Measurements from ENCODE around the gene URI1. TPM values are rescaled to one million over a fixed set of nuclear protein-coding genes. Genes with fewer than 3 reads are reported as not detected.

URI1 gene
- total RNA-seq, 2 donors from 2014 or later = 63.6 to 74.6 TPM

DNA sequence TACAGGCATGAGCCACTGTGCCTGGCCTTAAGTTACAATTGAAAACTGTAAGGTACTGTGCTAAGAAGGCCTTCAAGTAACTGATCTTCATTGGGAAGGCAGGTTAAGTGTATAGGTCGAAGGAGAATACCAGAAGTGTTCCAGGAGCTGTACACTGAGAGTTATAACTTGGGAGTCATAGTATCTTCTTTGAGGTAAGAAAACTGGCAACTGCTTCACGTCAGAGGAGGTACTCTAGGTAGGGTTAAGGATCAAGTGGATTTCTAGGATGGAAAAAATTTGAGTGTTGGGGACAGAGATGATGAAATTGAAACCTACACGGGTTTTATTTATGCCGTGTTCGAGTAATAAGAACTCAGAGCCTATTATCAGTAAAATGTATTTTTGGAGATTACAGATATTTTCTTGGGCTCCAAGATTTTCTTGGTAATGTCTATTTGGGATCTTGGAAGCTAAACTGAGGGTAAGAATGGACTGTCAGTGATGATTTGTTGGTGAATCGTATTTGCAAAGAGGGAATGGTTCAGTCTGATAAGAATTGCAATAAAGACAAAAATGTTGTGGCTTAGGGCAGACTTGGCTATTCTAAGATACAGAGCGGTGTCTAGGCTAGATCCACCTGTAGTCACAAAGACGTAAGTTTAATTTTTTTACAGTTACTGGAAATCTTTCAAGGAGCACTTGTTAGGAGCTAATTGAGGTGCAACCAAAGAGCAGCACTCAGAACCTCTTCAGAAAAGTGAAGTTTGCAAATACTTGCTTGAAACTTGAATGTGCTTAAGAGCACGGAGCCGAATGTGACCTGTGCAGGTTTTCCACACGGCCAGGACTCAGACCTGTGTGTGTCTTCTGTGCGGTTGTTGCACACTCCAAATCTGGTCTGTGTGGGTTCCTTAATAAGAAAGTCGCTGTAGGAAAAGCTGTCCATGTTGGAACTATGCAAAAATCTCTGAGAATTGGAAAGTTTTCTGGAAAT is 102.5 kb downstream of the URI1 start:
- Mint-ChIP-seq H3K4me1 (ENCODE audit: low read depth) (peaks cover 14% of the 10 kb centered on the region), H3K9me3 (peaks cover 2 to 5% of the 10 kb centered on the region in 2 donors), H3K4me3 (no peak overlapping the region), H3K27ac (no peak overlapping the region), H3K36me3 (ENCODE audit: insufficient read depth in 2 of 2) (peaks cover 4 to 7% of the 10 kb centered on the region in 2 donors), H3K27me3 (ENCODE audit: low read depth) (no peaks in the 10 kb centered on the region)
- ATAC-seq (replicated peaks in 1 of 2) (no peak), DNase-seq (no peak)

DNA sequence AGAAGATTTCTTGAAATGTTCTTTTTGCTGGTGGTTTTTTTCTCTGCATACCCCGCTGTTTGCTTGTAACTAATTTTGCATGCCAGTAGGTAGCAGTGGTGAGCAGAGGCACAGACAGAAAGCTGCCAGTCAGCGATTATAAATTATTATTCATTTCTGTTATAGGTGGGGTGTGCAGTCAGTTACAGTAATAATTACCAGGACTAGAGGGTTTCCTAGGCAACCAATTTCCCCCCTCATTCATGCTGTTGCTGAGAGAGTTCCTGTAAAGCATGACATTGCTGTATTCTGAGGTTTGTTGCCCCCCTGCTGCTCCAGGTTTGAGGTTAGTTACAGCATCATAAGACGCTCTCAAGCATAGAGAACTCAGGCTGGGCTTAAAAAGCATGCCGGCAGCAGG is 104.5 kb downstream of the URI1 start:
- H3K27ac Mint-ChIP-seq = no peak overlapping the region
- H3K27me3 Mint-ChIP-seq (ENCODE audit: low read depth) = no peaks in the 10 kb centered on the region
- DNase-seq (no peak), ATAC-seq (replicated peaks in 1 of 2) (peak; percentile 15 to 53)
- peaks cover 0 to 2% of the 10 kb centered on the region in 2 donors for H3K36me3 Mint-ChIP-seq (ENCODE audit: insufficient read depth in 2 of 2)
- H3K4me1 Mint-ChIP-seq (ENCODE audit: low read depth) = peaks cover 14% of the 10 kb centered on the region
- peaks cover 0 to 2% of the 10 kb centered on the region in 2 donors for H3K9me3 Mint-ChIP-seq
- H3K4me3 Mint-ChIP-seq = no peak overlapping the region

DNA sequence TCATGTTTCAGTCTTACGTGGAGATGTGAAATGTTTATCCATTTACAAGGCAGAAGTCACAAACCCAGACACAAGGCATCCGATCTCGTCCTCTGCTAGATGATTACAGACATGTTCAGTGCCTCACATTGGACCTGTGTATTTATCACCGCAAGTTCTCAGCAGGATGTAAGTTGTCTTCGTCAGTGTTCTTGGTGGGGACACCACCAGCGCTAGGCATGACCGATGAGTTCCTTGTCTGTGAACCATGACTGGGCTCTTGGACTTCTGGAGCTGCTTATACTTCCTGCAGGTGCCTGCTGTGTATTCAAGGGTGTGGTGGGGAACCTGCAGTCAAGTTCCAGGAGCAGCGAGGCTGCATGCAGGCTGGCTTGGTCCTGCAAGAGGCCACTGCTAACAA is 105.4 kb downstream of the URI1 start:
- Mint-ChIP-seq H3K4me3 (no peak overlapping the region), H3K27me3 (ENCODE audit: low read depth) (no peaks in the 10 kb centered on the region), H3K4me1 (ENCODE audit: low read depth) (peaks cover 14% of the 10 kb centered on the region), H3K27ac (no peak overlapping the region), H3K36me3 (ENCODE audit: insufficient read depth in 2 of 2) (peaks cover 0 to 2% of the 10 kb centered on the region in 2 donors), H3K9me3 (no peaks in the 10 kb centered on the region)
- DNase-seq (no peak), ATAC-seq (replicated peaks in 1 of 2) (no peak)

DNA sequence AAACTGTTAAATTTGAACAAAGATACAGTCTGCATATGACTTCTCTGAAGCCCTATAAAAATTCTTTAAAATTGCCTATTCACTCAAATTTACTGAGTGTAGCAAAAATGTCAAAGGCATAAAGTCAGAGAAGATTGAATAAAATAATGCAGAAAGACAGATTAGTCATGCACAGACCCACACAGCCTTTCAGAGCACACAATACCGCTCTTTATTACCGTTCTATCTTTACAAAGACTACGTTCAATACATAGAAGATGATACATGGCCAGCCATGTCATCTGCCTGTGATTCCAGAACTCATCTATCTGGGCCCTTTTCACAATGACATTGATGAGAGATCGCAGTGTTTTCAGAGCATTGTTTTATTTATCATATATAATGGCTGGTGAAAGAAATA is 107.2 kb downstream of the URI1 start:
- H3K27ac Mint-ChIP-seq = no peak overlapping the region
- H3K9me3 Mint-ChIP-seq = no peaks in the 10 kb centered on the region
- no peaks in the 10 kb centered on the region for H3K36me3 Mint-ChIP-seq (ENCODE audit: insufficient read depth in 2 of 2)
- H3K27me3 Mint-ChIP-seq (ENCODE audit: low read depth) = no peaks in the 10 kb centered on the region
- DNase-seq (no peak), ATAC-seq (replicated peaks in 1 of 2) (no peak)
- H3K4me1 Mint-ChIP-seq (ENCODE audit: low read depth) = peaks cover 14% of the 10 kb centered on the region
- H3K4me3 Mint-ChIP-seq = no peak overlapping the region

DNA sequence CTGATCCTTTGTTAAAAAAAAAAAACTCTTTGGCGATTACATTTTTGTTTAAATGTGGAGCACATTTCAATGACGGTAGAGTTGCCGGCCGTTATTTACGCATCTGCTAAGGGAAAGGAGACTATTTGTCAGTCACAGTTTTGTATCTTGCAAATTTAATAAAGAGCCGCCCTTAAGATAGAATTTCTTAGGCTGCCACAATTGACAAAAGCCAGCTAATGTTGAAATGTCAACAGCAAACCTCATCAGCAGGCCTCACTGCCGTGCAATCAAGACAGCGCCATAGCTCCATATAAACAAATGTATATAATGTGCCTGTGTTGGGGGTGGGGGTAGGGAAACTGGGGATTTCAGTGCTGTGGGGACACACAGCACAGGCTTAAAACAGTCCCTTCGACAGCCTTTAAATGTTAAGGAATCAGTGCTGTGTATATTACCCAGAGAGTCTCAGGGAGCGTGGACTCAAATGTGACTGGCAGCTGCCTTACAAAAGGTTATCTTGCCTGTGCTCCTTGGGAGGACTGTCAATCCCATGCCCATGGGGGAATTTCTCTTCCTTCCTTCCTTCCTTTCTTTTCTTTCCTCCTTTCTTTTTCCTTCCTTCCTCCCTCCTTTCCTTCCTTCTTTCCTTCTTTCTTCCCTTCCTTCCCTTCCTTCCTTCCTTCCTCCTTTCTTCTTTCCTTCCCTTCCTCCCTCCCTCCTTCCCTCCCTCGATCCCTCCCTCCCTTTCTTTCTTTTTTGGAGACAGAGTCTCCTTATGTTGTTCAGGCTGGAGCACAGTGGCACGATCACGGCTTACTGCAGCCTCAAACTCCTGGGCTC is 108.0 kb downstream of the URI1 start:
- Mint-ChIP-seq H3K27ac (no peak overlapping the region), H3K4me1 (ENCODE audit: low read depth) (peaks cover 14% of the 10 kb centered on the region), H3K27me3 (ENCODE audit: low read depth) (no peaks in the 10 kb centered on the region), H3K4me3 (no peak overlapping the region), H3K36me3 (ENCODE audit: insufficient read depth in 2 of 2) (no peaks in the 10 kb centered on the region), H3K9me3 (no peaks in the 10 kb centered on the region)
- ATAC-seq (replicated peaks in 1 of 2) (no peak), DNase-seq (no peak)

DNA sequence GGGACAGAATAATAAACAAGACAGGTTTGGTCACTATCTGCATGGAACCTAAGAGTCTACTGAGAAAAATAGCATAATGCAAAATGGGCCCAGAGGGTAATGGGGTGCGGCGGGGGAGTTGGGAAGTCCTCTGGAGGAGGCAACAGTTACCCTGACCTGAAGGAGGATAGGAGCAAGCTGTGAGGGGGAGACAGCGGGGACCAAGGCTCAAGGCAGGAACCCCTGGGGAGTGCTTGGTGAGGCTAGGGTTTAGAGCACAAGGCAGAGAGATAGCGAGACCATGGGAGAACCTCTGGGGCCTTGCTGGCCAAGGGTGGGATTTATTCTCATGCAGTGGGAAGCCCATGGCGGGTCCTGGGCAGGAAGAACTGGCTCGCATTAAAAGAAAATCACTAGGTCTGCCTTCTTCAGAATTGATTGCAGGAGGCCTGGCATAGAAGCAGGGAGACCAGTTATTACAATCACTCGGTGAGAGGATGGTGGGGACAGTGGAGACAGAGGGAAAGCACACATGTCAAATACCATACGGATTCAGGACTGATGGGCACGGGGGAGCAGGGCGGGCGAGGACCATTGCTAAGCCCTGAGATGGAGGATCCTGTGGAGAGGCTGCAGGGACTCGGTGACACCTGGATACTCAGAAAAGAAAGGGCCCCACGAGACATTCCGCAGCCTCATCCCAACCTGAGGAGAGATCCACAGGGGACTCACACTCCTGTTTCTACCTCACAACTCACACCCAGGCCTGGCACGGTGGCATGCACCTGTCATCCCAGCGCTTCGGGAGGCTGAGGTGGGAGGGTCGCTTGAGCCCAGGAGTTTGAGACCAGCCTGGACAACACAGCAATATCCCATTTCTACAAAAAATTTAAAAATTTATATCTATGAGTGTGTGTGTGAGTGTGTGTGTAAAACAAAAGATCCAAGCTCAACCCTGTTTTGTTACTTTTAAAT is 110.4 kb downstream of the URI1 start:
- H3K27ac Mint-ChIP-seq = no peak overlapping the region
- H3K4me3 Mint-ChIP-seq = no peak overlapping the region
- no peaks in the 10 kb centered on the region for H3K36me3 Mint-ChIP-seq (ENCODE audit: insufficient read depth in 2 of 2)
- no peaks in the 10 kb centered on the region for H3K27me3 Mint-ChIP-seq (ENCODE audit: low read depth)
- peak; percentile 17 to 21 for ATAC-seq (replicated peaks in 1 of 2)
- H3K9me3 Mint-ChIP-seq = no peaks in the 10 kb centered on the region
- no peak for DNase-seq
- H3K4me1 Mint-ChIP-seq (ENCODE audit: low read depth) = peaks cover under 1% of the 10 kb centered on the region

DNA sequence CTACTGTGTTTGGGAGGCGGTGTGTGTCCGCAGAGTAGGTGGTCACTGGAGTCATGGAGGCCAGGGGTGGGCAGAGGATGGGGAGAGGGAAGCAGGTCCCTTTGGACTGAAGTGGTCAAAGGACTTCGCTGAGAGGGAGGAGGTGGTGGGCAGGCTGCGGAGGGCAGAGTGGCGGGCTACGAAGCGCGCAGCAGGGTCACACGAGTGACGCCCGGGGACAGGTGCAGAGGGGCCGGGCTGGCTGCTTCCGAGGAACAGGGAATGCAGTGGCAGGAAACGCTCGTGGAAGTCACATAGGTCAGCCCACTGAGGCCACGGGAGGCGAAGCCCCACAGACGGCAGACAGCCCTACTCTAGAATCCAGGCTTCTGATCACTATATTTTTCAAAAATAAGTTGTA is 111.5 kb downstream of the URI1 start:
- no peak overlapping the region for H3K4me3 Mint-ChIP-seq
- DNase-seq (no peak), ATAC-seq (replicated peaks in 1 of 2) (no peak)
- H3K27ac Mint-ChIP-seq = no peak overlapping the region
- peaks cover 0 to 1% of the 10 kb centered on the region in 2 donors for H3K9me3 Mint-ChIP-seq
- H3K4me1 Mint-ChIP-seq (ENCODE audit: low read depth) = no peaks in the 10 kb centered on the region
- H3K36me3 Mint-ChIP-seq (ENCODE audit: insufficient read depth in 2 of 2) = no peaks in the 10 kb centered on the region
- no peaks in the 10 kb centered on the region for H3K27me3 Mint-ChIP-seq (ENCODE audit: low read depth)

DNA sequence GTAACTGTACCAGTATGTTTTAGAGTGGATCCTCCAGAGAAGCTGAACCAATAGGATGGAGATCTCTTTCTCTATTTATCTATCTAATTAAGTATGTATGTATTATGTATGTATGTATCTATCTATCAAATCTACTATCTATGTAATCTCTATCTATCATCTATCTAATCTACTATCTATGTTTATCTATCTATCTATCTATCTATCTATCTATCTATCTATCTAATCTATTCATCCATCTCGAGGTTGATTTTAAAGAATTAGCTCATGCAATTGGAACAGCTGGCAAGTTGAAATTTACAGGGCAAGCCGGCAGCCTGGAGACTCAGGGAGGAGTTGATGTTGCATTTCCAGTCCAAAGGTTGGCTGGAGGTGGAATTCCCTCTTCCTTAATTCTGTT is 112.2 kb downstream of the URI1 start:
- H3K4me3 Mint-ChIP-seq = no peak overlapping the region
- no peaks in the 10 kb centered on the region for H3K27me3 Mint-ChIP-seq (ENCODE audit: low read depth)
- H3K4me1 Mint-ChIP-seq (ENCODE audit: low read depth) = no peaks in the 10 kb centered on the region
- no peak for ATAC-seq (replicated peaks in 1 of 2)
- no peaks in the 10 kb centered on the region for H3K36me3 Mint-ChIP-seq (ENCODE audit: insufficient read depth in 2 of 2)
- DNase-seq = no peak
- H3K9me3 Mint-ChIP-seq = peaks cover 0 to 1% of the 10 kb centered on the region in 2 donors
- no peak overlapping the region for H3K27ac Mint-ChIP-seq

DNA sequence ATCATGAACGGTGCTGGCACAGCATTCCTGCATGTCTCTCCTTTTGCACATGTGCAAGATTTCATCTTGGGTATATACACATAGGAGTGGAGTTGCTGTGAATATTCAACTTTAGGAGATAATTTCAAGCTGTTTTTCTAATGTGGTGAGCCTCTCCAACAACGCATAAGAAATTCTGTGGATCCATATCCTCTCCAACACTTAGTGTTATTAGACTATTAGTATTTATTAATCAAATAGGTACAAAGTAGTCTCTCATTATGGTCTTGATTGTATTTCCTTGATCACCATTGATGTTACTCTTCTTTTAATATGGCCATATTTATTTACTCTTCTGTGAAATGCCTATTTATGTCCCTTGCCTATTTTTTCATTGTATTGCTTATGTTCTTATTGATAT is 114.5 kb downstream of the URI1 start:
- no peak for DNase-seq
- no peaks in the 10 kb centered on the region for H3K4me1 Mint-ChIP-seq (ENCODE audit: low read depth)
- no peak overlapping the region for H3K27ac Mint-ChIP-seq
- H3K9me3 Mint-ChIP-seq = peaks cover 0 to 1% of the 10 kb centered on the region in 2 donors
- no peak overlapping the region for H3K4me3 Mint-ChIP-seq
- H3K27me3 Mint-ChIP-seq (ENCODE audit: low read depth) = no peaks in the 10 kb centered on the region
- H3K36me3 Mint-ChIP-seq (ENCODE audit: insufficient read depth in 2 of 2) = no peaks in the 10 kb centered on the region
- ATAC-seq (replicated peaks in 1 of 2) = no peak

DNA sequence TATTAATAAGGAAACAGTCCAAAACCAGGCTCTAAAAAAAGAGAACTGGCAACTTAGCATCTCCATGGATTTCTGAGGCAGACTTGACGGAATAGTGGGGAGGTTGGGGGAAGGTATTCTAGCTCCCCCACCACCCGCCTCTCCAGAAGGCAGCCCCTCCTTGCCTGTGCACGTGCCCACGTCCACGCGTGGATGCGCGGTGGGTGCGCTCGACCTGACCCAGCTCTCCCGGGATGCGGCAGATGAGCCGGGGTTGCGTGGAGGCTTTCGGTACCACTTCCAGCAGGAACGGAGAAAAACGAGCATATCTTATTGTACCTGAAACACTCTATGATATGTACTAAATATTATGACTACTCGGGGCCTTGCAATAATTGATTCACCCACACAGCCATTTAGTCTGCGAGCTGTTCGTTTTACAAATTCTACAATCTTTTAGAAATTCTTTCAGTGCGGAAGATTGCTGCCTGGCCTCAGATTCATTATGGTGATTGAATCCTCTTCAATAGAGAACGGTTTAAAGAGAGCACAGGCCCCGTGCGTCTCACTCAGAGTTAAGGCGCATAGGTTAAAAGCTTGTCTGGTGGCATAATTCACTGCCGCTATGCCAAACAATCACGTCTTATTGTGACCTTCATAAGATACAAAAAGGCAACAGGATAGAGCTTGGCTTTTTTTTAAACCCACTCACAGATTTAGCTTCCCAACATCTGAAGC is 117.9 kb downstream of the URI1 start:
- Mint-ChIP-seq H3K27ac (no peak overlapping the region), H3K27me3 (ENCODE audit: low read depth) (no peaks in the 10 kb centered on the region), H3K4me1 (ENCODE audit: low read depth) (no peaks in the 10 kb centered on the region), H3K9me3 (peaks cover 0 to 1% of the 10 kb centered on the region in 2 donors), H3K4me3 (no peak overlapping the region), H3K36me3 (ENCODE audit: insufficient read depth in 2 of 2) (no peaks in the 10 kb centered on the region)
- DNase-seq = no peak
- no peak for ATAC-seq (replicated peaks in 1 of 2)

DNA sequence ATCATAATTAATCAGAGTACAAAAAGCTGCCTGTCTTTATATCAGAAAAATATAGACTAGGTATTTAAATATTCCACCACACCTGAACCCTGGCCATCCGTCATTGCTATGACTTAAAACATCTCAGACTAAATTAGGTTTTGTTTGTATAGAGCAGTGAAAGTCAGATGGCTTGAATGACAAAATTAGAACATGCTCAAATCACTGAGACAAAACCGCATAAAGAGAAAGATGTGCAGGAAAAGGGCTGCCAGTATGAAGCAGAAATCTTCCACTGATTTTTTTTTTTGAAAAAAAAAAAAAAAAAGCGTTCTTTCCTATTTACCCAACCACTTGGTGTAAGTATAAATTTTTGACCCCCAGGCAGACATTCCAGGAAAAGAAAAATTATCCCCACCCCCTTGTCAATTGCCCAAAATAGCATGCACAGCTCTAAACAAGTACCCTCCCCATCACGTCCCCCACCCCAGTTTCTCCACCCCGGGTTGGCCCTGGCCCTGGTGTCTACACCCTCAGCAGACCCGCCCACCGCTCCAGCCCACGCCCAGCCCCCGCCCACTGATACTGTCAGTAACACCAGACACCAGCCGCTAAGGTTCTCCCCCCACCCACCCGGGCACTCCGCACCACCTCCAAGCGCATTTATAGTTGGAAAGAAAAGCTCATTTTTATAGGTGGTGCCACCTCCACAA is 118.6 kb downstream of the URI1 start:
- no peak for DNase-seq
- H3K27ac Mint-ChIP-seq = no peak overlapping the region
- peaks cover 6% of the 10 kb centered on the region for H3K27me3 Mint-ChIP-seq (ENCODE audit: low read depth)
- ATAC-seq (replicated peaks in 1 of 2) = no peak
- H3K36me3 Mint-ChIP-seq (ENCODE audit: insufficient read depth in 2 of 2) = no peaks in the 10 kb centered on the region
- no peak overlapping the region for H3K4me3 Mint-ChIP-seq
- H3K4me1 Mint-ChIP-seq (ENCODE audit: low read depth) = no peaks in the 10 kb centered on the region
- H3K9me3 Mint-ChIP-seq = peaks cover 0 to 1% of the 10 kb centered on the region in 2 donors

All from activated T-cell treated with anti-CD3 and anti-CD28 coated beads, Interleukin-2, amount 50 U/mL, for 72 hours (primary cell).